Epithelial cell of esophagus (primary cell): ENCODE data around the gene FOXP4.

ENCODE experiments used
- DNase-seq: peaks from one replicate; pipeline ENCODE4 v3.0.0; 2010; ENCODE audit warnings: low read depth
- H3K4me3 ChIP-seq: 2 replicates; pipeline ENCODE4 v1.5.1; 2011; ENCODE audit warnings: mild to moderate bottlenecking, low read length, control low read depth
- TF ChIP-seq, protein P1 (sequence below): IDR thresholded peaks from 2 replicates; pipeline ENCODE4 v1.5.1; 2011; ENCODE audit warnings: low read depth, mild to moderate bottlenecking, low read length, control low read depth, inconsistent platforms; ENCODE audit not compliant: insufficient read depth; ENCODE audit errors: missing control alignments

Gene FOXP4

DNA sequence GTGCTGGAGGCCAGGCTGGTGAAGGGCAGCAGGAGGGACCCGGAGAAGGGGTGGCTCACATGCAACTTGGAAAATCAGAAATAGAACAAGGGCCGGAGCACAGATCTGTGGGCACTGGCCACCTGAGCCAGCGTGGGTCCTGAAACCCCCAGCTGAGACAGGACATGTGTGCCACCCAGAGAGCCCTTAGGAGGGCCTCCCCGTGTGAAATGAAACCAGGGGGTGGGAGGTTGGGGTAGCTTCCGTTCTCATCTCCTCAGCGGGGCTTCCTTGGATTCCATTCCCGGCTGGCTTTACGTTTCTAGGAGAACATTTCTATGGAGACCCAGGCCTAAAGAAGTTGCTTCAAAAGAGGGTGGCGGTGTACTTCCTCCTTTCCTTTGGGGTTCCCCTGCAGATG is 5.7 kb downstream of the FOXP4 start:
- no peak for DNase-seq
- no peak overlapping the region for H3K4me3 ChIP-seq
- TF ChIP-seq, protein P1, sequence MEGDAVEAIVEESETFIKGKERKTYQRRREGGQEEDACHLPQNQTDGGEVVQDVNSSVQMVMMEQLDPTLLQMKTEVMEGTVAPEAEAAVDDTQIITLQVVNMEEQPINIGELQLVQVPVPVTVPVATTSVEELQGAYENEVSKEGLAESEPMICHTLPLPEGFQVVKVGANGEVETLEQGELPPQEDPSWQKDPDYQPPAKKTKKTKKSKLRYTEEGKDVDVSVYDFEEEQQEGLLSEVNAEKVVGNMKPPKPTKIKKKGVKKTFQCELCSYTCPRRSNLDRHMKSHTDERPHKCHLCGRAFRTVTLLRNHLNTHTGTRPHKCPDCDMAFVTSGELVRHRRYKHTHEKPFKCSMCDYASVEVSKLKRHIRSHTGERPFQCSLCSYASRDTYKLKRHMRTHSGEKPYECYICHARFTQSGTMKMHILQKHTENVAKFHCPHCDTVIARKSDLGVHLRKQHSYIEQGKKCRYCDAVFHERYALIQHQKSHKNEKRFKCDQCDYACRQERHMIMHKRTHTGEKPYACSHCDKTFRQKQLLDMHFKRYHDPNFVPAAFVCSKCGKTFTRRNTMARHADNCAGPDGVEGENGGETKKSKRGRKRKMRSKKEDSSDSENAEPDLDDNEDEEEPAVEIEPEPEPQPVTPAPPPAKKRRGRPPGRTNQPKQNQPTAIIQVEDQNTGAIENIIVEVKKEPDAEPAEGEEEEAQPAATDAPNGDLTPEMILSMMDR, result no peak

DNA sequence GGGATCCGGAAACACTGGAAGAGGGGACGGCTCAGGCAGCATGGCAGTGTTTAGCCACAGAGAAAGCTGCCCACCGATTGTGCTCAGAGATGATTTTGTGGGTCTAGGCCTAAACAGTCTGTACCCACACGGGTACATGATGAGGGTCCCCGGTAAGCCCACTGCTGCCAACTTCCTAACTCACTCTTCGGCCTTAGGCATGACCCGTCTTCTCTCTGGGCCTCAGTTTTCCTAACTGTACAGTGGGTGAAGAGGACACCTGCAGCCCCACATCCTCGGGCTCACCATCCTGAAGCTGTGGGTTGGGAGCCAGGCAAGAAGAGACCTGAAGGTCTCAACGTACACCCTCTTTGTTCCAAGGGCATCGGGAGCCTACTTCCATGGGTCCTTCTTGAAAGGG is 6.5 kb downstream of the FOXP4 start:
- no peak overlapping the region for H3K4me3 ChIP-seq
- no peak for DNase-seq
- TF ChIP-seq, protein P1, result no peak

DNA sequence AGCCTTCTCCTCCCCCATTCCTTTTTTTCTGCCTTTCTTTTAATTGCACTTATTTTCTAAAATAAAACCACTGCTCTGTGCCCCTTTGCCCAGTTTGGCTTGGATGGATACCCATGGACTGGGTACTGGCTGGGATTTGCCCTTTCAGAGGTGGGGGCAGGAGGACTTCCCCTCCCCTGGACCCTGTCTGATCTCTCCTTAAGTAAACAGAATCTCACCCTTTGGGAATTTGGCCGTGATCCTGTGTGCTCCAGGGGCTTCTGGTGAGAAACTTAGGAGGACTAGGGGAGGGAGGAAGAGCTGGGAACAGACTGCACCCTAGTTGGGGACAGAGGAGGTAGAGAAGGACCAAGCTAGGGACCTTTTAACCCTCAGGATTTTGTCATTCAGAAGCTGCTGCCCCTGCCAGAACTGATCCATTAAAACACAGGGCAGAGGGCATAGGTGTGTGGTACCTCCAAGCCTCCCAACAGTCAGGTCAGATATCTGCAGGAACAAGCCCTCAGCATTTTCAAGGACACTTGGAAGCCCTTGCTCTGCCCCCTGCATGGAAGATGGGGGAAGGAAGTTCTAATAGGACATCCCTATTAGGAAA is 7.3 kb downstream of the FOXP4 start:
- TF ChIP-seq, protein P1, result no peak
- no peak overlapping the region for H3K4me3 ChIP-seq
- DNase-seq, result no peak

DNA sequence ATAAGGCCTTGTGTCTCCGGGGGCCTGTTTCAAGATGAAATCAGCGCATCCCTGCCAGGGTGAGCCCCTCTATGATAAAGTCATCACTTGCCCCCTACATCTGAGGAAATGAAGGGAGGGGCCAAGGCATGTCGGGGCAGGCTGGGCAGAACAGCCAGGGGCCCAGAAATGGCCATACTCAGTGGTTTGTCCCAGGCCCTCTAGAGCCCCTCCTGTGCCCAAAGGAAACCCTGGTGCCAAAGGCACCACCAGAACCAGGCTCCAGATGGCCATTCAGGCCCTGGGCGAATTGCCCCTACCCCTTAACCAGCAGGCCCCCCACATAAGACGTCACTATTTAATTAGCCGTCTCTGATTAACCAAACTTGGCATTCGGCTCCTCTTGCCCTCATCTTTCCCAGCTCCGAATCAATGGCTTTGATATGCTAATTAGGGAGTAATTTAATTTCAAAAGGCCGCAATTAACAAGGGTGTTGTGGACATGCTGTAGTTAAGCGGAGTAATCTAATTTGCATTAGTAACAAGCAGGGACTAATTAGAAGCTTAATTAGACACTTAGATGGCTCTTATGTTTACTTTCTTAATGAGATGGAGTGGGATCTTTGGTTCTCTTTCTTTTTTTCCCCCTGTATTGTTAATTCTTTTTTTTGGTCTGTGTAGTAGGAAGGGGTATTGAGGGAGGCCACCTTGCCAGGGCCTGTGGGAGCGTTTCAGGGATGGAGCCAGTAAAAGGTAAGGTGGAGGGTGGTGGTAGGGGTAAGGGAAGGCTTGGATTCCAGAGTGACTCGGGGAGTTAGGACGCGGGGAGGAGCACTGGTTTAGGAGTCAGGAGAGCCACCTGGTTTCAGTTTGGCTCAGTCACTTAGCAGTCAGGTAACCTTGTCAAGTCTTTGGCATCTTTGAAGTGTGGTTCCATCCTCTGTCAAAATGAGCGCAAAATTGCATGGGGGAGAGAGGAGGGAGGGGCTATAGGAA is 9.4 kb downstream of the FOXP4 start:
- H3K4me3 ChIP-seq, result no peak overlapping the region
- TF ChIP-seq, protein P1, result no peak
- DNase-seq, result no peak

DNA sequence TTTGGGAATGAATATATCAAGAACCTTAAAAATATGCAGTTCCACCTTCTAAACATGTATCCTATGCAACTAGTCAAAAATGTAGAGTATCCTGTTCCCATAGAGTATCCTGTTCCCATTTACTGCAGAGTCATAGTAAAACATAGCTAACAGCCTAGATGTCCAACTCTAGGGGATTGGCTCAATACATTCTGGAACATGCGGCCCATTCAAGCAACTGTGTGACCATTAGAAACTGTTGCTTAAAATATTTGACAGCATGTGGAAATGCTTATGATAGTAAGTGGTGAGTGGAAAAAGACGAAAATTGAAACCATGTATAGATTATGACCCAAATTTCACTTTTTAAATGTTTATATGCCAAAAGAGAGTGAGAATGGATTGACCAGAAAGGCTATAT is 11.2 kb downstream of the FOXP4 start:
- TF ChIP-seq, protein P1, result no peak
- H3K4me3 ChIP-seq, result no peak overlapping the region
- no peak for DNase-seq

DNA sequence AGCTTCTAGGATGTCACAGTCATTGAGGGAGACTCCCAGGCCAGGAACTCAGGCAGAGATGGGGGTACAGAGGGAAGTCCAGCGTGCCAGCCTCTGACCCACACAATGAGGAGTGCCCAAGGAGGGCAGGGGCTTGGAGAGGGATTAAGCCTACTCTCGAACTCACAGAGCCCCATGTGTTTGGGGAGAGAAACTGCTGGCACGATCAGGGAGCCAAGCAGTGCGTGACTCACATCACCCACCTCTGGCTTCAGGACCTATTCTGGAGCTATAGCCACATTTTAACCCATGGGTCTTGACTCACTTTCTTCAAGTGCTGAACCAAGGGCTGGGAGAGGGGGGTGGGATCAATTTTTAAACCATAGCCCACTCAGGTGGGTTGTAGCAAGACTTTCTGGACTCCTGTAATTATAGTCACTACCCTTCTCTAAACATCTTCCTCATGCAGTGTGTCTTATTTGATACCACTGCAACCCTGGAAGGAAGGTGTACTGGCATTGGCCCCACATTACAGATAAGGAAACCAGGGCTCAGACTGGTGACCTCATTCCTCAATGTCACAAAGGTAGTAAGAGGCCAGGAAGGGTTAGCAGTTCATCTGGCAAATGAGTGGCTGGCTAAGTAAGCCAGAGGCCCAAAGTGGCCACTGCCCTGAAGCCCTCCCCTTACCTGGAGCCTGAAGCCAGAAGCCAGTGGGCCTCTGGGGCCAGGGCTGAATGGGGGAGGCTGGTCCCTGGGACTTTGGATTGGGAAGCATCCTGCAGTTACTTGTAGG is 12.0 kb downstream of the FOXP4 start:
- H3K4me3 ChIP-seq, result no peak overlapping the region
- TF ChIP-seq, protein P1, result no peak
- no peak for DNase-seq
